Adrenal gland (tissue), 12 donors: ENCODE results near the gene FAM219A. TPM values are rescaled to one million over a fixed set of nuclear protein-coding genes. Genes with fewer than 3 reads are reported as not detected.

ENCODE experiments used
- DNase-seq, 7 donors: peaks; one replicate each; pipeline ENCODE4 v3.0.0-alpha.2; 2019 to 2020
- H3K27ac ChIP-seq, 5 donors: fragments of 200-600 bp; sonication (generic) in 4 of 5; 1 replicate in 3 of 5; 2 replicates in 2 of 5; pipeline versions ENCODE4 v1.5.1 to v1.8.0; 2016 to 2020; ENCODE audit warnings: mild to moderate bottlenecking in 1 of 5
- H3K27me3 ChIP-seq: fragments of 200-600 bp; 2 replicates; pipeline ENCODE4 v1.8.0; 2021
- H3K36me3 ChIP-seq, 2 donors: fragments of 200-600 bp; replicated peaks in 1 of 2; 1 replicate in 1 of 2; 2 replicates in 1 of 2; pipeline versions ENCODE4 v1.5.1 to v1.8.0; 2018 to 2022
- H3K4me1 ChIP-seq, 2 donors: fragments of 200-600 bp; replicated peaks in 1 of 2; 1 replicate in 1 of 2; 2 replicates in 1 of 2; pipeline versions ENCODE4 v1.5.1 to v1.8.0; 2018 to 2021
- H3K4me3 ChIP-seq, 4 donors: fragments of 200-600 bp; sonication (generic) in 3 of 4; one replicate each; pipeline ENCODE4 v1.5.1; 2016 to 2018
- H3K9me3 ChIP-seq, 3 donors: fragments of 200-600 bp; sonication (generic) in 1 of 3; replicated peaks in 1 of 3; 1 replicate in 2 of 3; 2 replicates in 1 of 3; pipeline versions ENCODE4 v1.5.1 to v1.8.0; 2016 to 2021
- POLR2A ChIP-seq, 2 donors: fragments of 450-650 bp; IDR thresholded peaks; one replicate each; pipeline ENCODE4 v1.6.1; 2017; ENCODE audit warnings: antibody characterized with exemption in 2 of 2, mild to moderate bottlenecking in 2 of 2, moderate library complexity in 1 of 2
- WGBS, 4 donors: extraction: QIAGEN DNeasy Blood & Tissue Kit in 2 of 4; methylation state at CpG; one replicate each; pipeline versions ENCODE4 v1.1.5 to v1.1.7; 2013 to 2017; 5-methylcytosine and 5-hydroxymethylcytosine counted together
- intact Hi-C, 2 donors: fragments of 100-400 bp; cut with DNase I; formaldehyde crosslinking; loops; one replicate each; pipeline versions ENCODE4 v1.14.1 to v1.15.0; 2022 to 2023
- polyA plus RNA-seq, 3 donors: library from polyadenylated mRNA; stranded (reverse); fragments of 200-250 nt in 2 of 3; fragments of 350-450 nt in 1 of 3; fragmentation: Illumina TruSeq in 1 of 3; extraction: RNeasy Lipid Tissue Mini Kit (QIAGEN cat#74804) in 1 of 3; gene quantifications; one replicate each; pipeline ENCODE4 v1.2.3, GENCODE V29; 2013 to 2014
- total RNA-seq, 9 donors: library from RNA; depleted of rRNA in 4 of 9; stranded (reverse); fragments of >200 nt in 4 of 9; fragments of 120-200 nt in 1 of 9; fragmentation: NEBNext Ultra II Directional in 1 of 9; extraction: Animal tissue kit (Norgen Biotek cat#: 25700) in 1 of 9; gene quantifications; one replicate each; pipeline versions ENCODE4 v1.1.0 to v1.2.4, GENCODE V29; 2013 to 2023
- TF ChIP-seq, protein P1 (sequence below), 6 experiments: fragments of 450-650 bp in 4 of 6; fragments of 200-600 bp in 2 of 6; sonication (generic) in 1 of 6; IDR thresholded peaks; 1 replicate in 5 of 6; 2 replicates in 1 of 6; pipeline versions ENCODE4 v1.5.1 to v1.8.0; 2016 to 2021; ENCODE audit warnings: antibody characterized with exemption in 6 of 6, mild to moderate bottlenecking in 2 of 6, moderate library complexity in 1 of 6
- donor health status: healthy with polysubstance abuse.
- donor health status: Bipolar disorder and iron deficiency.
- donor health status: DM: yes; HTN: yes; CAD: no.
- donor health status: DM: no; HTN: no; CAD: no.
- donor health status: DM: no; HTN: no; CAD: no.
- donor health status: DM: yes; HTN: yes; CAD: no.

Gene FAM219A
- total and polyA plus RNA-seq, 12 donors, result 7.6 to 26.9 (median 14.9) TPM

GRCh38 chr9:34383904-34384303 is 74.5 kb downstream of the FAM219A start:
- Histone ChIP-seq H3K9me3 (no peaks in the 10 kb centered on the region), H3K4me1 (peaks cover 10 to 24% of the 10 kb centered on the region in 2 donors), H3K36me3 (no peaks in the 10 kb centered on the region), H3K4me3 (no peak overlapping the region), H3K27me3 (no peaks in the 10 kb centered on the region), H3K27ac (no peak overlapping the region)
- intact Hi-C loops, result no loop called here
- 88 to 91% (median 89%) methylated on average over 4 of the region's 4 CpGs for WGBS, 4 donors
- TF ChIP-seq, protein P1, sequence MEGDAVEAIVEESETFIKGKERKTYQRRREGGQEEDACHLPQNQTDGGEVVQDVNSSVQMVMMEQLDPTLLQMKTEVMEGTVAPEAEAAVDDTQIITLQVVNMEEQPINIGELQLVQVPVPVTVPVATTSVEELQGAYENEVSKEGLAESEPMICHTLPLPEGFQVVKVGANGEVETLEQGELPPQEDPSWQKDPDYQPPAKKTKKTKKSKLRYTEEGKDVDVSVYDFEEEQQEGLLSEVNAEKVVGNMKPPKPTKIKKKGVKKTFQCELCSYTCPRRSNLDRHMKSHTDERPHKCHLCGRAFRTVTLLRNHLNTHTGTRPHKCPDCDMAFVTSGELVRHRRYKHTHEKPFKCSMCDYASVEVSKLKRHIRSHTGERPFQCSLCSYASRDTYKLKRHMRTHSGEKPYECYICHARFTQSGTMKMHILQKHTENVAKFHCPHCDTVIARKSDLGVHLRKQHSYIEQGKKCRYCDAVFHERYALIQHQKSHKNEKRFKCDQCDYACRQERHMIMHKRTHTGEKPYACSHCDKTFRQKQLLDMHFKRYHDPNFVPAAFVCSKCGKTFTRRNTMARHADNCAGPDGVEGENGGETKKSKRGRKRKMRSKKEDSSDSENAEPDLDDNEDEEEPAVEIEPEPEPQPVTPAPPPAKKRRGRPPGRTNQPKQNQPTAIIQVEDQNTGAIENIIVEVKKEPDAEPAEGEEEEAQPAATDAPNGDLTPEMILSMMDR (IDR thresholded peaks at IDR 0.05), result no peak
- no peak for TF ChIP-seq POLR2A (IDR thresholded peaks at IDR 0.05)
- peak in 1 of 7 donors; percentile 11 for DNase-seq

GRCh38 chr9:34382879-34383278 is 75.5 kb downstream of the FAM219A start:
- peaks cover 10 to 24% of the 10 kb centered on the region in 2 donors for H3K4me1 ChIP-seq
- TF ChIP-seq, protein P1 (IDR thresholded peaks at IDR 0.05), result no peak
- no peak for TF ChIP-seq POLR2A (IDR thresholded peaks at IDR 0.05)
- intact Hi-C loops, result no loop called here
- no peaks in the 10 kb centered on the region for H3K27me3 ChIP-seq
- peak in 1 of 7 donors; percentile 0 for DNase-seq
- 86 to 95% (median 91%) methylated on average over 3 of the region's 3 CpGs for WGBS, 4 donors
- no peak overlapping the region for H3K27ac ChIP-seq
- no peaks in the 10 kb centered on the region for H3K9me3 ChIP-seq
- H3K4me3 ChIP-seq, result no peak overlapping the region
- no peaks in the 10 kb centered on the region for H3K36me3 ChIP-seq

GRCh38 chr9:34382054-34382453 is 76.3 kb downstream of the FAM219A start:
- Histone ChIP-seq H3K4me3 (no peak overlapping the region), H3K9me3 (no peaks in the 10 kb centered on the region), H3K36me3 (no peaks in the 10 kb centered on the region), H3K27ac (no peak overlapping the region), H3K27me3 (no peaks in the 10 kb centered on the region), H3K4me1 (peaks cover 10 to 24% of the 10 kb centered on the region in 2 donors)
- no peak for TF ChIP-seq POLR2A (IDR thresholded peaks at IDR 0.05)
- TF ChIP-seq, protein P1 (IDR thresholded peaks at IDR 0.05), result no peak
- intact Hi-C loops, result no loop called here
- WGBS, 4 donors, result 79 to 100% (median 93%) methylated on average over 5 of the region's 5 CpGs
- no peak for DNase-seq

GRCh38 chr9:34381323-34381722 is 77.0 kb downstream of the FAM219A start:
- Histone ChIP-seq H3K27me3 (no peaks in the 10 kb centered on the region), H3K4me1 (peaks cover 10 to 24% of the 10 kb centered on the region in 2 donors), H3K9me3 (no peaks in the 10 kb centered on the region), H3K36me3 (no peaks in the 10 kb centered on the region), H3K27ac (no peak overlapping the region), H3K4me3 (peak overlapping the region in 1 of 4 donors; percentile 56)
- TF ChIP-seq POLR2A (IDR thresholded peaks at IDR 0.05), result no peak
- TF ChIP-seq, protein P1 (IDR thresholded peaks at IDR 0.05), result no peak
- 52 to 63% (median 58%) methylated on average over 12 to 17 of the region's 17 CpGs for whole genome bisulfite sequencing, 4 donors
- intact Hi-C loops, result no loop called here
- DNase-seq, result no peak
